ENCODE measurements around the gene ZNF91.
"Not testable (repeated sequence)": the region's sequence is repeated elsewhere in the genome, so short reads cannot be mapped to it uniquely, and the experiment has no call there.

Gene ZNF91

DNA sequence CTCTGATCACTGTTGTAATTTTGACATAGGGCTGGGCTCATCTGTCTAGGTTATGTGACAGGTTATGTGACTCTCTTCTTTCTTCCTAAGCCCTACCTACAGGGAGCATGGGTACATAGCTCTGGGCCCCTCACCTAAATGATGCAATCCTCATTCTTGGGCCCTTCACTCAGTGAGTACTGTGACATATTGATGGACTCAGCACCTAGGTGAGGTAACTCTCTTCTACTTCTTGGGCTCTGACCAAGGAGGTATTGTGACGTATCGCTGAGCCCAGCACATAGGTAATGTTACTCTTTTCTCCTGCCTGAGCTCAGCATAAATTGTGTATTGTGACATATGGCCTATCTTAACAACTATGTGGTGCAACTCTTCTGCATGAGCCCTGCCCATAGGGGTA, 76.3 kb downstream of the ZNF91 start:
- DNase-seq (ENCODE audit: low read depth in 2 of 2) = not testable (repeated sequence)

GRCh38 chr19:23318143-23318542, 77.1 kb downstream of the ZNF91 start:
- no peak for DNase-seq (ENCODE audit: low read depth in 2 of 2)

GRCh38 chr19:23315286-23315685, 80.0 kb downstream of the ZNF91 start:
- DNase-seq (ENCODE audit: low read depth in 2 of 2) = no peak

- DNase-seq (ENCODE audit: low read depth in 2 of 2) = no peak
Observed at GRCh38 chr19:23314505-23315251, 80.6 kb downstream of the ZNF91 start.

DNA sequence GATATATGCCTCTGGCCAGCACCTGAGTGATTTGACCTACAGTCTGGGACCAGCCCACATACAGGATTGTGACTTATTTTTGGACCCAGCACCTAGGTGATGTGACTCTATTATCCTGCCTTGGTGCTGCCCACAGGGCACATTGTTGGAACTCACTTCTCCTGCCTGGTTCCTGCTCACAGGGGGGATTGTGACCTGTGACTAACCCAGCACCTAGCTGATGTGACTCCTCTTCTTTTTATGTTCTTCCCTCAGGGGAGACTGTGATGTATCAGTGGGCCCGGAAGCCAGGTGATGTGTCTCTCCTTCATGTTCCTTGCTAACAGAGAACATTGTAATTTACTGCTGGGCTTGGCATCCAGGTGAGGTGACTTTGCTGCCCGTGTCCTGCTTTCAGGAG, 82.1 kb downstream of the ZNF91 start:
- no peak for DNase-seq (ENCODE audit: low read depth in 2 of 2)

DNA sequence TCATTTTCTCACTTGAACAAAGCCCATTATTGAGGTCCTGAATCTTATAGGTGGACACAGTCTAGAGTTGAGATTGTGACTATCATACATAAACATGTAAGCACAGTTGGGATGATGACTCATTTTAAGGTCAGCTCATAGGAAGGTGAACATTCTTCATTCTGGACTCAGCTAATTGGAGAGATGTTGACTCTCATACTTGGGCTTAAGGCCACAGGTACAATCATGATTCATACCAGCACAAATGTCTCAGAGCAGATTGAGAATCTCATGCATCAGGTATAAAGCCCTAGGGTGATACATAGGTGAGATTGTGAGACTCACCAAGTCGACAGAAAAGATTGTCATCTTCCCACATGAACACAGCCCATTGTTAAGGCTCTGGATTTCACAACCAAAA, 82.8 kb downstream of the ZNF91 start:
- DNase-seq (ENCODE audit: low read depth in 2 of 2) = no peak

- no peak for DNase-seq (ENCODE audit: low read depth in 2 of 2)
Observed at GRCh38 chr19:23311551-23311950, 83.7 kb downstream of the ZNF91 start.

DNA sequence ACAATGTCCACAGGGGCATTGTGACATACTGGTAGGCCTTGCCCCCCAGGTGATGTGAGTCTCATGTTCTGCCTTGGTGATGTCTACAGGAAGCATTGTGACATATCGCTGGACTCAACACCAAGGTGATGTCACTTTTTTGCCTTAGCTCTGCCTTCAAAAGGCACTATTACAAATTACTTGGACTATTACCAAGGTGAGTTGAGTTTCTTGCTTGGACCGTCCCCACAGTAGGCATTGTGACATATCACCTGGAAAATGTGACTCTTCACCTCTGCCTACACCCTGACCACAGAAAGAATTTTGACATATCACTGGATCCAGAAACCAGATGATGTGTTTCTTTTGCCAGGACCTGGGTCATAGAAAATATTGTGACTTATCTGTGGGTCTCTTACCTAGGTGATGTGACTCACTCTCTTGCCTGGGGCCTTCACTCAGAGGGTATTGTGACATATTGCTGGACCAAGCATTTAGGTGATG, 84.5 kb downstream of the ZNF91 start:
- DNase-seq (ENCODE audit: low read depth in 2 of 2) = no peak

- no peak for DNase-seq (ENCODE audit: low read depth in 2 of 2)
Observed at GRCh38 chr19:23309926-23310325, 85.3 kb downstream of the ZNF91 start.

- DNase-seq (ENCODE audit: low read depth in 2 of 2) = no peak
Observed at GRCh38 chr19:23305555-23305954, 89.7 kb downstream of the ZNF91 start.

- no peak for DNase-seq (ENCODE audit: low read depth in 2 of 2)
Observed at GRCh38 chr19:23304238-23304637, 91.0 kb downstream of the ZNF91 start.

DNA sequence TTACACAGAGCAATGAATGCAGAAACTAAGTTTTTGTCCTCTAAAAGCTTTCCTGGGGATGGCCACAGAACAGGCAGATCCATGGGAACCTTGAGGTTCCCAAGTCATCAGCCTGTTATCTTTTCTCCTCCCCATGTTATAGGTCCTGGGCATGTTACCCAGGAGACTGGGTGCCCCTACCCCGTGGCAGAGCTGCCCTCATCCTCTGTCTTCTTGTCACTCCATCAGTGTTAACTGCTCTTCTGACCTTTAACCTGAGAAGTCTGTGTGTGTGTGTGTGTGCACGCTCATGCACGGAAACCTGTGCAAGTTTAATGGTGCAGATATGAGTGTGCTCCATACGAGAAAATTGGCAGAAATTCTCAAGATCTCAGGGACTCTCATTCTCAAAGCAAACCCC, 101.1 kb downstream of the ZNF91 start:
- no peak for DNase-seq (ENCODE audit: low read depth in 2 of 2)

DNA sequence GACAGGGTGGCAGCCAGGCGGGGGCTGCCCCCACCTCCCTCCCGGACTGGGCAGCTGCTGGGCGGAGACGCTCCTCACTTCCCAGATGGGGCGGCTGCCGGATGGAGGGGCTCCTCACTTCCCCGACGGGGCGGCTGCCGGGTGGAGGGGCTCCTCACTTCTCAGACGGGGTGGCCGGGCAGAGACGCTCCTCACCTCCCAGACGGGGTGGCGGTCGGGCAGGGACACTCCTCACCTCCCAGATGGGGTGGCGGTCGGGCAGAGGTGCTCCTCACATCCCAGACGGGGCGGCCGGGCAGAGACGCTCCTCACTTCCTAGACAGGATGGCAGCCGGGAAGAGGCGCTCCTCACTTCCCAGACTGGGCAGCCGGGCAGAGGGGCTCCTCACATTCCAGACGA, 105.3 kb downstream of the ZNF91 start:
- DNase-seq (ENCODE audit: low read depth in 2 of 2) = not testable (repeated sequence)
